Fibroblast of the aortic adventitia (primary cell): Measurements from ENCODE around the gene DNAH17. TPM values are rescaled to one million over a fixed set of nuclear protein-coding genes. Genes with fewer than 3 reads are reported as not detected.

ENCODE experiments used
- DNase-seq: peaks from one replicate; pipeline ENCODE4 v3.0.0-alpha.2; 2010; ENCODE audit warnings: low read depth
- H3K4me3 ChIP-seq: 2 replicates; pipeline ENCODE4 v1.5.1; 2011; ENCODE audit warnings: low read depth, mild to moderate bottlenecking, control low read depth, low read length, moderate library complexity
- CTCF ChIP-seq: IDR thresholded peaks from 2 replicates; pipeline ENCODE4 v1.5.1; 2011; ENCODE audit warnings: mild to moderate bottlenecking, low read length, control low read depth, inconsistent platforms; ENCODE audit not compliant: insufficient read depth
- total RNA-seq: library from RNA; depleted of rRNA; stranded (reverse); fragments of >200 nt; gene quantifications from 2 replicates; pipeline ENCODE4 v1.2.3, GENCODE V29; 2012; ENCODE audit warnings: low replicate concordance

The DNAH17 gene
- total RNA-seq, 1 donor = not detected

GRCh38 chr17:78589031-78589675 lies 12.0 kb upstream of the DNAH17 start:
- no peak for TF ChIP-seq CTCF
- no peak for DNase-seq
- no peak overlapping the region for H3K4me3 ChIP-seq

- no peak for TF ChIP-seq CTCF
- H3K4me3 ChIP-seq = no peak overlapping the region
- DNase-seq = no peak
Observed at GRCh38 chr17:78588258-78589030, 11.2 kb upstream of the DNAH17 start.

GRCh38 chr17:78585006-78585630 lies 7.9 kb upstream of the DNAH17 start:
- TF ChIP-seq CTCF = no peak
- no peak overlapping the region for H3K4me3 ChIP-seq
- DNase-seq = no peak

GRCh38 chr17:78583091-78583490 lies 5.9 kb upstream of the DNAH17 start:
- TF ChIP-seq CTCF = no peak
- DNase-seq = no peak
- no peak overlapping the region for H3K4me3 ChIP-seq

- DNase-seq = no peak
- TF ChIP-seq CTCF = no peak
Observed at GRCh38 chr17:78581304-78581703, 4.1 kb upstream of the DNAH17 start.

GRCh38 chr17:78580277-78580804 lies 3.1 kb upstream of the DNAH17 start:
- DNase-seq = no peak
- TF ChIP-seq CTCF = no peak
- no peak overlapping the region for H3K4me3 ChIP-seq

More at GRCh38 chr17:78581304-78581703, 4.1 kb upstream of the DNAH17 start:
- no peak overlapping the region for H3K4me3 ChIP-seq
